Subcutaneous abdominal adipose tissue (tissue), 5 donors: Measurements from ENCODE around the gene SLC6A17.

Experiments
- H3K27ac ChIP-seq: one replicate; pipeline ENCODE4 v1.7.0; 2013; ENCODE audit warnings: low read depth, mild to moderate bottlenecking, inconsistent platforms, low read length, moderate library complexity
- H3K27me3 ChIP-seq, 5 donors: one replicate each; pipeline ENCODE4 v1.7.0; 2013; ENCODE audit warnings: low read length in 5 of 5, inconsistent platforms in 1 of 5; ENCODE audit not compliant: control insufficient read depth in 5 of 5, insufficient read depth in 4 of 5
- H3K36me3 ChIP-seq, 5 donors: one replicate each; pipeline ENCODE4 v1.7.0; 2013; ENCODE audit warnings: low read length in 5 of 5; ENCODE audit not compliant: control insufficient read depth in 5 of 5, insufficient read depth in 5 of 5
- H3K4me1 ChIP-seq, 5 donors: one replicate each; pipeline ENCODE4 v1.7.0; 2013; ENCODE audit warnings: low read length in 5 of 5, mild to moderate bottlenecking in 3 of 5, moderate library complexity in 1 of 5; ENCODE audit not compliant: control insufficient read depth in 5 of 5, insufficient read depth in 5 of 5
- H3K4me3 ChIP-seq, 5 donors: one replicate each; pipeline ENCODE4 v1.7.0; 2013; ENCODE audit warnings: low read length in 5 of 5, low read depth in 1 of 5
- H3K9ac ChIP-seq, 5 donors: one replicate each; pipeline ENCODE4 v1.7.0; 2013; ENCODE audit warnings: low read length in 5 of 5, mild to moderate bottlenecking in 4 of 5, moderate library complexity in 3 of 5
- H3K9me3 ChIP-seq, 5 donors: one replicate each; pipeline ENCODE4 v1.7.0; 2013; ENCODE audit warnings: low read length in 5 of 5; ENCODE audit not compliant: control insufficient read depth in 5 of 5
- donor health status: healthy.
- donor health status: healthy.
- donor health status: healthy.
- donor health status: healthy.
- donor health status: healthy.

SLC6A17 gene

GRCh38 chr1:110243146-110243545 is 92.9 kb downstream of the SLC6A17 start:
- H3K4me1 ChIP-seq = peaks cover 0 to 17% (median 9%) of the 10 kb centered on the region in 5 donors
- H3K36me3 ChIP-seq = no peaks in the 10 kb centered on the region
- H3K4me3 ChIP-seq = no peak overlapping the region
- no peak overlapping the region for H3K9ac ChIP-seq
- H3K9me3 ChIP-seq = no peaks in the 10 kb centered on the region
- H3K27ac ChIP-seq = no peak overlapping the region
- H3K27me3 ChIP-seq = peaks cover 0 to 3% (median 0%) of the 10 kb centered on the region in 5 donors

DNA sequence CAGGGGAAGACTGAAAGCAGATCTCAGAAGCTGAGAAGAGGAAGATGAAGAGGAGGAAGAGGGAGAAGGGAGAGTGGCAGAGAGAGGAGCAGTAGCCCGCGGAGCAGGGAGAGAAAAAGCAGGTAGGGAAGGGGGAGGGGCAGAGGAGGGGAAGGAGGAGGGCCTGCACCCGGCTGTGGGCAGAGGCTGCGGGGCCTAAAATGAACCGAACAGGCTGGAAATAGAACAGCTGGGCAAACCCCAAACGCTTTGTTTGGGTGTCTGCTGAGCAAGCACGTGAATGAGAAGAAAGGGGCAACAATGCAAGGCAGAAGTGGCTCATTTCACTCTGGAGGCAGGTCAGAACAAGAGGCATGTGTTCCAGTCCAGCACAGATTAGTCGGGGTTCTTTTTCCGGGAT is 93.3 kb downstream of the SLC6A17 start:
- H3K9ac ChIP-seq = no peak overlapping the region
- no peaks in the 10 kb centered on the region for H3K36me3 ChIP-seq
- H3K4me3 ChIP-seq = no peak overlapping the region
- peaks cover 0 to 3% (median 0%) of the 10 kb centered on the region in 5 donors for H3K27me3 ChIP-seq
- H3K9me3 ChIP-seq = no peaks in the 10 kb centered on the region
- peaks cover 0 to 17% (median 9%) of the 10 kb centered on the region in 5 donors for H3K4me1 ChIP-seq
- H3K27ac ChIP-seq = no peak overlapping the region

DNA sequence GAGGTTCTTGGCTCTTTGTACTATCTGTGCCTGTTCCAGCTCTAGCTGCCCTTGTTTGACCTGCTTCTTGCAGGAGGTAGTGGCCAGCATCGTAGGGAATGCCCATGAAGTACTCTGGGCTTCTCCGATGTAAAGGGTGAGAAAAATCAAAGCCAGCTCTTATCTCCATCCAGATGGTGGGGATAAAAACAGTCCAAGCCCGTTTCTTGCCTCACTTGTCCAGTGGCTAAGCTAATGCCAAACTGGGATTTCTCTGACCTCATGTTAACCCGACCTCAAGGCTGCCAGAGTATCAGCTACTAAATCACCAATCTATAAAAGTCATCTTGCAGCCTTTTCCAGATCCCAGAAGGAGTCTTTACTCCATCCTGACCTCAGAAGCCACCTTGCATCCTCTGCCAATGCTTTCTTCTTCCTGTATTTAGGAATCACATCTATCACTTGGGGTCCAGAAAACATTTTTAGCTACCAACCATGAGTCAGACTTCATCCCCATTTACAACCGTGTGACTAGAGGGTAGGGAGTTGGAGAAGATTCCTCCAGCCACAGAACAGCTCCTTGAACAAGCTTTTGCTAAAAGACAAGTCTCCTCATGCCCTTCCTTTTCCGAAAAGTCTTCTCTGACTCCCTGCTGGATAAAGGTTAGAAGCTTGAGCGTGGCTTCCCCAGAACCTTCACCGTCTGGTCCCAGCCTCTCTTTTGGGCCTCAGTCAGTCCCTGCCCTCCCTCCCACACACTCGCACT is 95.8 kb downstream of the SLC6A17 start:
- H3K9me3 ChIP-seq = no peaks in the 10 kb centered on the region
- peaks cover 0 to 3% (median 0%) of the 10 kb centered on the region in 5 donors for H3K27me3 ChIP-seq
- H3K9ac ChIP-seq = no peak overlapping the region
- no peaks in the 10 kb centered on the region for H3K4me1 ChIP-seq
- no peak overlapping the region for H3K4me3 ChIP-seq
- no peaks in the 10 kb centered on the region for H3K36me3 ChIP-seq
- no peak overlapping the region for H3K27ac ChIP-seq

DNA sequence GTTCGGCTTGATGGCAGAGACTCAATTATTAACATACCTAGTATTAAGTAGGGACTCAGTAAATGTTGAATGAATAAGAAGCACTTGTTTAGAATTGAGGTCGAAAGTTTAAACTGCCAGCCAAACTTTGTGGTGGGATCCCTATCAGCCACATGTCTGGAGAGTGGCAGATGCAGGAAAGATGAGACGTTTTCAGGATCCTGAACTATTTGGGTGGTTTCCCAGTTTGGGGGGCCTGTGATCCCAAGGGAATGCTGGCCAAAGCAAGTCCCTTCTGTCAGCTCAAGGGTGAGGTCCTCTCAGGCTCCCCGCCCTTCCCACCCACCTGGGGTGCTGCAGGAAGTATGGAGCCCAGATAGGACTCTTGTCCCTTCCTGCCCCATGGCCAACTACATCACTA is 98.5 kb downstream of the SLC6A17 start:
- Histone ChIP-seq H3K4me3 (no peak overlapping the region), H3K9ac (no peak overlapping the region), H3K4me1 (no peaks in the 10 kb centered on the region), H3K36me3 (no peaks in the 10 kb centered on the region), H3K9me3 (no peaks in the 10 kb centered on the region), H3K27me3 (no peaks in the 10 kb centered on the region), H3K27ac (no peak overlapping the region)

GRCh38 chr1:110249256-110249655 is 99.0 kb downstream of the SLC6A17 start:
- H3K27ac ChIP-seq = no peak overlapping the region
- H3K27me3 ChIP-seq = no peaks in the 10 kb centered on the region
- no peak overlapping the region for H3K4me3 ChIP-seq

DNA sequence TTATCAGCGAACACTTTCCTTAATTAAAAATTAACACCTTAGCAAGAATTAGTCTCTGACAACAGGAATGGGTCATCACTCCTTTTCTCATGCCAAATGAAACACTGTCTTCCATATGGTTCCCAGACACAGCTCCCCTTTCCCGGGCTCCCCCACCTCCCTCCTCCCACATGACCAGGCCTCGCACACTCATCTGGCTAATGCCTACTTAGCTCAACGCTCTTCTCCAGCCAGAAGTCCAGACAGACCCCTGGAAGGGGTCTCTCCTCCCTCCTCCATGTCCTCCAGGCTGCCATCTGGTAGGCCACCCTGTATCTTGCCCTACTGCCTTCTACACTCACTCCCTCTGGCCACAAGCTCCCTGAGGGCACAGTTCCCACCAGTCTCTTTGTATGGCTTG is 99.7 kb downstream of the SLC6A17 start:
- H3K4me1 ChIP-seq = no peaks in the 10 kb centered on the region
- H3K27ac ChIP-seq = no peak overlapping the region
- no peaks in the 10 kb centered on the region for H3K9me3 ChIP-seq
- no peaks in the 10 kb centered on the region for H3K36me3 ChIP-seq
- H3K9ac ChIP-seq = no peak overlapping the region
- no peak overlapping the region for H3K4me3 ChIP-seq
- H3K27me3 ChIP-seq = no peaks in the 10 kb centered on the region

More at GRCh38 chr1:110249256-110249655, 99.0 kb downstream of the SLC6A17 start:
- no peak overlapping the region for H3K9ac ChIP-seq
- H3K4me1 ChIP-seq = no peaks in the 10 kb centered on the region
- no peaks in the 10 kb centered on the region for H3K36me3 ChIP-seq
- H3K9me3 ChIP-seq = no peaks in the 10 kb centered on the region

GRCh38 chr1:110250749-110251148 is 100.5 kb downstream of the SLC6A17 start:
- no peaks in the 10 kb centered on the region for H3K36me3 ChIP-seq

More at GRCh38 chr1:110250749-110251148, 100.5 kb downstream of the SLC6A17 start:
- H3K27me3 ChIP-seq = no peaks in the 10 kb centered on the region
- no peak overlapping the region for H3K4me3 ChIP-seq
- H3K9ac ChIP-seq = no peak overlapping the region
- H3K27ac ChIP-seq = no peak overlapping the region
- peaks cover 0 to 5% (median 0%) of the 10 kb centered on the region in 5 donors for H3K4me1 ChIP-seq
- no peaks in the 10 kb centered on the region for H3K9me3 ChIP-seq
